Suprapubic skin (tissue), 3 donors: ENCODE data around the gene L3MBTL4.

ENCODE experiments used
- POLR2A ChIP-seq, 2 donors: fragments of 450-650 bp; IDR thresholded peaks; one replicate each; pipeline ENCODE4 v1.6.1; 2017; ENCODE audit warnings: antibody characterized with exemption in 2 of 2, mild to moderate bottlenecking in 2 of 2, moderate library complexity in 2 of 2
- TF ChIP-seq, protein P1 (sequence below), 2 donors: fragments of 200-600 bp in 1 of 2; fragments of 450-650 bp in 1 of 2; sonication (generic) in 1 of 2; IDR thresholded peaks; one replicate each; pipeline ENCODE4 v1.5.1; 2016 to 2019; ENCODE audit warnings: antibody characterized with exemption in 2 of 2, mild to moderate bottlenecking in 1 of 2, moderate library complexity in 1 of 2

DNA sequence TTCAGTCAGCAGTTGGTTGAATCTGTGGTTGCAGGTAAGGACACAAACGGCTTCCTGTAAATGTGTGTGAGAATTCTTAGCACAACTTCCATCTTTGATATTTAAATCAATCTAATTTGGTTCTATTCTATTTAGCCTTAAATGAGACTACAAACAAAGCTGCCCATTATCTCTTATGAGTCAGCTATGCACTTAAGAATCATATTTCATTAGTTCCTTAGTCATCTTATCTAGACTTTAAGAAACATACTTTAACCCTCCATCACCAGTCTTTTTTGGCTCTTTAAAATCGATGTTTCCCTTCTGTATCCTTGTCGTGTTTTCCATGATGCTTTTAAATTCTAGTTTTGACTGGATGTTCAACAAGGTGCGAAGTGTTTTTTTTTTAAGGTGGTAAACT lies 405.0 kb downstream of the L3MBTL4 start:
- TF ChIP-seq, protein P1, sequence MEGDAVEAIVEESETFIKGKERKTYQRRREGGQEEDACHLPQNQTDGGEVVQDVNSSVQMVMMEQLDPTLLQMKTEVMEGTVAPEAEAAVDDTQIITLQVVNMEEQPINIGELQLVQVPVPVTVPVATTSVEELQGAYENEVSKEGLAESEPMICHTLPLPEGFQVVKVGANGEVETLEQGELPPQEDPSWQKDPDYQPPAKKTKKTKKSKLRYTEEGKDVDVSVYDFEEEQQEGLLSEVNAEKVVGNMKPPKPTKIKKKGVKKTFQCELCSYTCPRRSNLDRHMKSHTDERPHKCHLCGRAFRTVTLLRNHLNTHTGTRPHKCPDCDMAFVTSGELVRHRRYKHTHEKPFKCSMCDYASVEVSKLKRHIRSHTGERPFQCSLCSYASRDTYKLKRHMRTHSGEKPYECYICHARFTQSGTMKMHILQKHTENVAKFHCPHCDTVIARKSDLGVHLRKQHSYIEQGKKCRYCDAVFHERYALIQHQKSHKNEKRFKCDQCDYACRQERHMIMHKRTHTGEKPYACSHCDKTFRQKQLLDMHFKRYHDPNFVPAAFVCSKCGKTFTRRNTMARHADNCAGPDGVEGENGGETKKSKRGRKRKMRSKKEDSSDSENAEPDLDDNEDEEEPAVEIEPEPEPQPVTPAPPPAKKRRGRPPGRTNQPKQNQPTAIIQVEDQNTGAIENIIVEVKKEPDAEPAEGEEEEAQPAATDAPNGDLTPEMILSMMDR (IDR thresholded peaks at IDR 0.05): no peak
- no peak for TF ChIP-seq POLR2A (IDR thresholded peaks at IDR 0.05)
